ENCODE data around the gene DUSP1. TPM values are rescaled to one million over a fixed set of nuclear protein-coding genes. Genes with fewer than 3 reads are reported as not detected.

The DUSP1 gene
- total and polyA plus RNA-seq, 9 of the 15 experiments (the other 6 are each of a cell fraction or from before 2014, with no cell fraction given) = 2.1 to 14.2 (median 8.5) TPM

- peak; percentile 84 for TF ChIP-seq CREB1 (IDR thresholded peaks at IDR 0.05)
- peak; percentile 67 for TF ChIP-seq CREB1 (CRISPR knock-in tag; IDR thresholded peaks at IDR 0.05)
- no peak for TF ChIP-seq ZNF766 (CRISPR knock-in tag; conservative IDR thresholded peaks at IDR 0.05)
- TF ChIP-seq ZSCAN29 (IDR thresholded peaks at IDR 0.05) = no peak
- TF ChIP-seq BDP1 (IDR thresholded peaks at IDR 0.05; ENCODE audit: insufficient read depth, insufficient read length) = no peak
- peak; percentile 81; the same call in 1 of the 2 replicates for TF ChIP-seq ARID3A (IDR thresholded peaks at IDR 0.05; ENCODE audit: borderline replicate concordance, low read depth, low read length)
- TF ChIP-seq PHF8 (IDR thresholded peaks at IDR 0.05; ENCODE audit: borderline replicate concordance, low read length) = peak; percentile 26; the same call in 1 of the 2 replicates
- TF ChIP-seq PRDM10 (IDR thresholded peaks at IDR 0.05; ENCODE audit: partially characterized antibody) = no peak
- no peak for TF ChIP-seq ZNF324 (CRISPR knock-in tag; IDR thresholded peaks at IDR 0.05)
- TF ChIP-seq MBD1 (CRISPR knock-in tag; IDR thresholded peaks at IDR 0.05) = no peak
Observed at GRCh38 chr5:172764861-172765765, 5.9 kb downstream of the DUSP1 start (continued).
